Muscle of back (tissue), 13 donors: ENCODE results near the gene AKAP6. TPM values are rescaled to one million over a fixed set of nuclear protein-coding genes. Genes with fewer than 3 reads are reported as not detected.

Source experiments
- DNase-seq, 3 donors: peaks; one replicate each; pipeline versions ENCODE4 v3.0.0 to v3.0.0-alpha.2; 2013
- long read RNA-seq, 9 donors: transcript quantifications; one replicate each; lab custom pipeline, GENCODE V29; 2026
- polyA plus RNA-seq, 10 donors: library from polyadenylated mRNA; unstranded; fragments of 120-200 nt; gene quantifications; one replicate each; pipeline ENCODE4 v1.2.1, GENCODE V29; 2013; ENCODE audit not compliant: insufficient read length in 10 of 10

Gene AKAP6
- 10 to 100 TPM; 34.4 to 90.4 (median 55.4) TPM for polyA plus RNA-seq
- long read RNA-seq, donor 1, partial matches to known transcripts: 12 of 16 reads
- long read RNA-seq, donor 1, other reads (novel, unspliced or antisense): 0 of 16 reads
- long read RNA-seq, donor 2, partial matches to known transcripts: 7 of 11 reads
- long read RNA-seq, donor 2, other reads (novel, unspliced or antisense): 0 of 11 reads
- long read RNA-seq, donor 3: 0 reads
- long read RNA-seq, donor 4, partial matches to known transcripts: 5 of 7 reads
- long read RNA-seq, donor 4, other reads (novel, unspliced or antisense): 0 of 7 reads
- long read RNA-seq, donor 5, partial matches to known transcripts: 10 of 13 reads
- long read RNA-seq, donor 5, other reads (novel, unspliced or antisense): 0 of 13 reads
- long read RNA-seq, donor 6, partial matches to known transcripts: 17 of 19 reads
- long read RNA-seq, donor 6, other reads (novel, unspliced or antisense): 0 of 19 reads
- long read RNA-seq, donor 7, partial matches to known transcripts: 7 of 9 reads
- long read RNA-seq, donor 7, other reads (novel, unspliced or antisense): 0 of 9 reads
- long read RNA-seq, donor 8, partial matches to known transcripts: 0 of 2 reads
- long read RNA-seq, donor 8, other reads (novel, unspliced or antisense): 0 of 2 reads
- long read RNA-seq, donor 9, partial matches to known transcripts: 0 of 2 reads
- long read RNA-seq, donor 9, other reads (novel, unspliced or antisense): 0 of 2 reads

GRCh38 chr14:32329146-32329545, at the start of gene AKAP6:
AKAP6 (plus strand) TSS chr14:32329298; CDS start chr14:32433494, 104,196 bp downstream.
- peak in 2 of 3 donors; percentile 31 to 71 for DNase-seq

- DNase-seq: no peak
Measured at GRCh38 chr14:32286602-32287001, 42.5 kb upstream of the AKAP6 start.

GRCh38 chr14:32296366-32296765, 32.7 kb upstream of the AKAP6 start:
- no peak for DNase-seq

GRCh38 chr14:32298346-32298745, 30.8 kb upstream of the AKAP6 start:
- no peak for DNase-seq

- peak in 1 of 3 donors; percentile 26 for DNase-seq
Measured at GRCh38 chr14:32300136-32300535, 29.0 kb upstream of the AKAP6 start.

- DNase-seq: no peak
Measured at GRCh38 chr14:32303865-32304264, 25.2 kb upstream of the AKAP6 start.

- no peak for DNase-seq
Measured at GRCh38 chr14:32304296-32304695, 24.8 kb upstream of the AKAP6 start.

- DNase-seq: no peak
Measured at GRCh38 chr14:32306549-32306948, 22.5 kb upstream of the AKAP6 start.

- DNase-seq: no peak
Measured at GRCh38 chr14:32307881-32308582, 21.1 kb upstream of the AKAP6 start.

- no peak for DNase-seq
Measured at GRCh38 chr14:32310876-32311275, 18.2 kb upstream of the AKAP6 start.

GRCh38 chr14:32311294-32312009, 17.6 kb upstream of the AKAP6 start:
- no peak for DNase-seq

GRCh38 chr14:32312010-32312331, 17.1 kb upstream of the AKAP6 start:
- no peak for DNase-seq

GRCh38 chr14:32313844-32314376, 15.2 kb upstream of the AKAP6 start:
- no peak for DNase-seq

GRCh38 chr14:32318087-32318795, 10.9 kb upstream of the AKAP6 start:
- DNase-seq: no peak

GRCh38 chr14:32319368-32320049, 9.6 kb upstream of the AKAP6 start:
- DNase-seq: no peak

GRCh38 chr14:32324601-32325000, 4.5 kb upstream of the AKAP6 start:
- no peak for DNase-seq

GRCh38 chr14:32327255-32327961, 1.7 kb upstream of the AKAP6 start:
- DNase-seq: no peak

- DNase-seq: peak in 1 of 3 donors; percentile 16
Measured at GRCh38 chr14:32329690-32330285, 690 bp downstream of the AKAP6 start.
